Endodermal cell (in vitro differentiated cells): Measurements from ENCODE around the gene CTSL. TPM values are rescaled to one million over a fixed set of nuclear protein-coding genes. Genes with fewer than 3 reads are reported as not detected.

Experiments used
- DNase-seq: peaks from one replicate; pipeline ENCODE4 v3.0.0-alpha.2; 2017
- H3K27ac ChIP-seq: 2 replicates; pipeline ENCODE4 v1.5.1; 2013; ENCODE audit warnings: mild to moderate bottlenecking, low read depth, low read length, moderate library complexity
- H3K27me3 ChIP-seq: 2 replicates; pipeline ENCODE4 v1.6.1; 2013; ENCODE audit warnings: mild to moderate bottlenecking, low read length, moderate library complexity; ENCODE audit not compliant: insufficient read depth, control insufficient read depth, poor library complexity, severe bottlenecking
- H3K36me3 ChIP-seq: 2 replicates; pipeline ENCODE4 v1.7.0; 2013; ENCODE audit warnings: mild to moderate bottlenecking, low read length, moderate library complexity; ENCODE audit not compliant: control insufficient read depth, insufficient read depth
- H3K4me1 ChIP-seq: one replicate; pipeline ENCODE4 v1.7.0; 2013; ENCODE audit warnings: low read length; ENCODE audit not compliant: control insufficient read depth, insufficient read depth
- H3K4me3 ChIP-seq: 2 replicates; pipeline ENCODE4 v1.5.1; 2013; ENCODE audit warnings: mild to moderate bottlenecking, low read length, moderate library complexity
- H3K9ac ChIP-seq: 2 replicates; pipeline ENCODE4 v1.6.1; 2013; ENCODE audit warnings: mild to moderate bottlenecking, low read length, moderate library complexity; ENCODE audit not compliant: poor library complexity, severe bottlenecking; ENCODE audit errors: extremely low read depth
- H3K9me3 ChIP-seq: 2 replicates; pipeline ENCODE4 v1.6.1; 2013; ENCODE audit warnings: mild to moderate bottlenecking, low read length, moderate library complexity; ENCODE audit not compliant: control insufficient read depth
- H3K27ac Mint-ChIP-seq: 2 replicates; pipeline ENCODE4 v1.8.0; 2020; ENCODE audit warnings: mixed read lengths
- H3K27me3 Mint-ChIP-seq: 2 replicates; pipeline ENCODE4 v1.8.0; 2021; ENCODE audit warnings: mild to moderate bottlenecking, mixed read lengths; ENCODE audit not compliant: insufficient read depth
- H3K36me3 Mint-ChIP-seq: 2 replicates; pipeline ENCODE4 v1.8.0; 2020; ENCODE audit warnings: low read depth, mixed read lengths
- H3K4me1 Mint-ChIP-seq: 2 replicates; pipeline ENCODE4 v1.8.0; 2020; ENCODE audit warnings: mixed read lengths
- H3K4me3 Mint-ChIP-seq: 2 replicates; pipeline ENCODE4 v1.8.0; 2020; ENCODE audit warnings: mild to moderate bottlenecking, moderate library complexity, mixed read lengths
- H3K9me3 Mint-ChIP-seq: 2 replicates; pipeline ENCODE4 v1.8.0; 2020; ENCODE audit warnings: mild to moderate bottlenecking, mixed read lengths
- WGBS, 2 experiments: methylation state at CpG; one replicate each; pipeline versions ENCODE4 v1.1.5 to v1.1.7; 2013; ENCODE audit warnings: missing lambda C conversion rate in 2 of 2, mixed read lengths in 1 of 2; ENCODE audit not compliant: insufficient coverage in 1 of 2, insufficient read length in 1 of 2; 5-methylcytosine and 5-hydroxymethylcytosine counted together
- total RNA-seq, 2 donors: library from RNA; stranded (reverse); fragmentation: NEBNext Ultra II Directional in 1 of 2; extraction: Animal tissue kit (Norgen Biotek cat#: 25700) in 1 of 2; gene quantifications; 2 replicates in 1 of 2; 3 replicates in 1 of 2; pipeline ENCODE4 v1.2.1, GENCODE V29; 2021
- TF ChIP-seq, protein P1 (sequence below): fragments of 200-600 bp; sonication (generic); conservative IDR thresholded peaks from 2 replicates; pipeline ENCODE4 v1.5.0; 2021; ENCODE audit warnings: antibody characterized with exemption, mild to moderate bottlenecking

Gene CTSL
- total RNA-seq, 2 donors from 2014 or later: 81.2 to 131 TPM

DNA sequence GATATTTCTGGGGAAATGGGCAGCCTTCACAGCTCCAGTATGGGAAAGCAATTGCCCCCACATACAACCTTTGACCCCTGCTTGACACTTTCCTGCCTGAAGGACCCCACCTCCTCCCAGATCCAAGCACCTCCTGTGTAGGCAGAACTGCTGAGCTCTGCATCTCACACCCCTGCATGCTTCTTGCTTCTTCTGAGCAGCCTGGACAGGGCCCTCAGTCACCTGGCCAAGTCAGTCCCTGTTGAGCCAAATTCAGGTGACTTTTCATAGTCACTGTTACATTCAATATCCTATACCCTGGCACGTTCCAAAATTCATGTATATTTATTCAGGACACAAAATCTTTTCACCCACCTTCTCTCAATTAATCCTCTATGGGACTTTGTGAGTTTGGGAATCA, 30.4 kb upstream of the CTSL start:
- TF ChIP-seq, protein P1, sequence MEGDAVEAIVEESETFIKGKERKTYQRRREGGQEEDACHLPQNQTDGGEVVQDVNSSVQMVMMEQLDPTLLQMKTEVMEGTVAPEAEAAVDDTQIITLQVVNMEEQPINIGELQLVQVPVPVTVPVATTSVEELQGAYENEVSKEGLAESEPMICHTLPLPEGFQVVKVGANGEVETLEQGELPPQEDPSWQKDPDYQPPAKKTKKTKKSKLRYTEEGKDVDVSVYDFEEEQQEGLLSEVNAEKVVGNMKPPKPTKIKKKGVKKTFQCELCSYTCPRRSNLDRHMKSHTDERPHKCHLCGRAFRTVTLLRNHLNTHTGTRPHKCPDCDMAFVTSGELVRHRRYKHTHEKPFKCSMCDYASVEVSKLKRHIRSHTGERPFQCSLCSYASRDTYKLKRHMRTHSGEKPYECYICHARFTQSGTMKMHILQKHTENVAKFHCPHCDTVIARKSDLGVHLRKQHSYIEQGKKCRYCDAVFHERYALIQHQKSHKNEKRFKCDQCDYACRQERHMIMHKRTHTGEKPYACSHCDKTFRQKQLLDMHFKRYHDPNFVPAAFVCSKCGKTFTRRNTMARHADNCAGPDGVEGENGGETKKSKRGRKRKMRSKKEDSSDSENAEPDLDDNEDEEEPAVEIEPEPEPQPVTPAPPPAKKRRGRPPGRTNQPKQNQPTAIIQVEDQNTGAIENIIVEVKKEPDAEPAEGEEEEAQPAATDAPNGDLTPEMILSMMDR: no peak
- H3K27ac Mint-ChIP-seq: peak overlapping the region; percentile 8
- Histone ChIP-seq H3K27me3 (no peaks in the 10 kb centered on the region), H3K36me3 (peaks cover 83% of the 10 kb centered on the region), H3K27ac (no peak overlapping the region), H3K4me3 (no peak overlapping the region), H3K4me1 (no peaks in the 10 kb centered on the region), H3K9ac (no peak overlapping the region), H3K9me3 (peaks cover 13% of the 10 kb centered on the region)
- H3K9me3 Mint-ChIP-seq: no peaks in the 10 kb centered on the region
- no peaks in the 10 kb centered on the region for H3K4me1 Mint-ChIP-seq
- no peak for DNase-seq
- H3K27me3 Mint-ChIP-seq: no peaks in the 10 kb centered on the region
- no peak overlapping the region for H3K4me3 Mint-ChIP-seq
- 84% methylated on average over 1 of the region's 1 CpG; no CpG with 5 or more reads in 1 of the 2 experiments for WGBS, 2 experiments
- peaks cover 83% of the 10 kb centered on the region for H3K36me3 Mint-ChIP-seq

DNA sequence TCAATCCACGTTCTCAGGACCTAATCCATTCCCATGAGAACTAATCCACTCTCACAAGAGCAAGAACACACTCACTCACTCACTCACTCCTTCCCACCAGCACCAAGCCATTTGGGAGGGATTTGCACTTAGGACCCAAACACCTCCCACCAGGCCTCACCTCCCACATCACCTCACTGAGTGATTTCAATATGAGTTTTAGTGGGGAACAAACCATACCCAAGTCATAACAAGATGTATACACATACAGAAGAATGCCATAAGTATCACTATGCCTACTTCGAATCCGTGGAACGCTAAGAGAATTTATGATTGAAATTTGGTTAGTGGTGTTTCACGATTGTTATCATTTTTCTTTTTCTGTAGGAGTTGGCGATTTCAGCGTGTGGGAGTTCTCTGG, 29.3 kb upstream of the CTSL start:
- 95 to 96% methylated on average over 3 to 7 of the region's 7 CpGs for WGBS, 2 experiments
- Histone ChIP-seq H3K36me3 (peaks cover 85% of the 10 kb centered on the region), H3K27ac (no peak overlapping the region), H3K4me3 (no peak overlapping the region), H3K4me1 (no peaks in the 10 kb centered on the region), H3K9ac (no peak overlapping the region), H3K27me3 (no peaks in the 10 kb centered on the region), H3K9me3 (peaks cover 10% of the 10 kb centered on the region)
- no peaks in the 10 kb centered on the region for H3K27me3 Mint-ChIP-seq
- TF ChIP-seq, protein P1: no peak
- H3K27ac Mint-ChIP-seq: peak overlapping the region; percentile 21
- H3K4me3 Mint-ChIP-seq: no peak overlapping the region
- H3K36me3 Mint-ChIP-seq: peaks cover 79% of the 10 kb centered on the region
- H3K9me3 Mint-ChIP-seq: no peaks in the 10 kb centered on the region
- no peak for DNase-seq
- H3K4me1 Mint-ChIP-seq: peaks cover 2% of the 10 kb centered on the region

DNA sequence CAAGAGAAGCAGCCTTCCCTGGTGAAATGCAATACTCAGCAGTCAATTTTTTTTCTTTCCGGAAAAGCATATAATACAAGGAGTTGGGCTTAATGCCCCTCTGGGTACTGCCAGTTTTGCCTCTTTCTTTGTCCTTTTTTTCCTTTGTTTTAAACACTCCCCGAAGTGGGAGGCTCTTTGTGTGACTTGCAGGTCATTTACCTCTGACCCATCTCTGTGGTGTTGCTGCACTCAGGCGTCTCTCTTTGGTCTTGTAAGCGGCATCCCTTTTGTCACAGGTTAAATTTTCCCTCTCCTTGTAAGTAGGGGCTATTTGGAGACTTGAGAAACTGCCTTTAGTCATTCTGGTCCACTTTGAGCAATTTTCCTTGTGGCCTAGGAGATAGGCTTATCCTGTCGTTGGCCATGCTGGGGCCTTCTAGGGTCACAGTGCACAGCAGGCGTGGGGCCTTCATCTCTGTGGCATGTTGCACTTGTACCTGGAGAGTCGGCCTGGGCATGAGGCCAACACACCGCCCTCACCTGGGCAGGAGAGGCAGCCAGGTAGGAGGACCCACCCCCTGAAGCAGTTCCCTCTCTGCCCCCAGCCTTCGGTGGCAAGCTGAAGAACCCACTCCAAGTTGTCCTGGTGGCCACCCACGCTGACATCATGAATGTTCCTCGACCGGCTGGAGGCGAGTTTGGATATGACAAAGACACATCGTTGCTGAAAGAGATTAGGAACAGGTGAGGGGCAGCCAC, 27.7 kb upstream of the CTSL start:
- H3K27ac Mint-ChIP-seq: no peak overlapping the region

More for the DNA sequence above, 27.7 kb upstream of the CTSL start:
- H3K4me3 Mint-ChIP-seq: no peak overlapping the region
- 92% methylated on average over 12 to 14 of the region's 14 CpGs for WGBS, 2 experiments
- TF ChIP-seq, protein P1: no peak
- Histone ChIP-seq H3K4me1 (no peaks in the 10 kb centered on the region), H3K27ac (no peak overlapping the region), H3K4me3 (no peak overlapping the region), H3K36me3 (peaks cover 89% of the 10 kb centered on the region), H3K27me3 (no peaks in the 10 kb centered on the region), H3K9ac (no peak overlapping the region), H3K9me3 (no peaks in the 10 kb centered on the region)
- H3K27me3 Mint-ChIP-seq: no peaks in the 10 kb centered on the region
- DNase-seq: peak; percentile 43
- no peaks in the 10 kb centered on the region for H3K9me3 Mint-ChIP-seq
- peaks cover 2% of the 10 kb centered on the region for H3K4me1 Mint-ChIP-seq
- H3K36me3 Mint-ChIP-seq: peaks cover 80% of the 10 kb centered on the region
